OCI-M2 (cell line): ENCODE data around the gene ZNF346.

Source experiments
- DNase-seq: peaks from one replicate; lab custom pipeline; 2025; ENCODE audit not compliant: unreplicated experiment; lab: John Stamatoyannopoulos, UW

ZNF346 gene

DNA sequence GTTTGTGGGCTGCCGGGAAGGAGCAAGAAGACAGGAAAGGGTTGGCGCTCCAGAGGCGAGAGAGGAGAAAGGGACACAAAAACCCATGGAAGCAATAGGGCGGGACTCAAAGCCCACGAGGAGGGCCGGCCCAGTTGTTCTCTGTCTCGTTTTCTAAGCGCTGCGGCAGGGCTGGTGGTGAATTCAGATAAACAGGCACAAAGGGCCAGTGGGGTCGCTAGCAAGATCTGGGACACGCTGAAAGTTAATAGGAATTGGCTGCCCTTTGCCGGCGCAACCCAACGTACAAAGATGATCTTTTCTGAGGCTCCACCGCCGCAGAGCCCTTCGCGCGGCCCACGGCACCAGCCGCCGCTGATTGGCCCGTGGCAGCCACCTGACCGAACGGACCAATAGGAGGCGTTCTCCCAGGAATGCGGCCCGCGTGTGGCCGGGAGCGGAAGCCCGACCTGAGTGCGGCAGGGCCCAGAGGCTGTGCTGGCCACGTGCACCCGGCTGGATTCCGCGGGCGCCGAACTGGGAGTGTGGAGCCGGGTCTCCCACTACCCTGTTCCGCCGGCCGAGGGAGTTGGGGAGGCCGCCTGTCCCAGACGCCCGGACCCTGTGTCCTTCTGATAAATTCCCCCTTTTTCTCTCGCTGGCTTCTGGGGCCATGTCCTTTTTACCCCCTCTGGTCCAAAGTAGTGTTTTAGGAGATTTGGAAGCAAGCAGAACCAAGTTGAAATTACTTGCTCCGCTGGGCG lies 94.3 kb downstream of the ZNF346 start:
- DNase-seq: no peak

DNA sequence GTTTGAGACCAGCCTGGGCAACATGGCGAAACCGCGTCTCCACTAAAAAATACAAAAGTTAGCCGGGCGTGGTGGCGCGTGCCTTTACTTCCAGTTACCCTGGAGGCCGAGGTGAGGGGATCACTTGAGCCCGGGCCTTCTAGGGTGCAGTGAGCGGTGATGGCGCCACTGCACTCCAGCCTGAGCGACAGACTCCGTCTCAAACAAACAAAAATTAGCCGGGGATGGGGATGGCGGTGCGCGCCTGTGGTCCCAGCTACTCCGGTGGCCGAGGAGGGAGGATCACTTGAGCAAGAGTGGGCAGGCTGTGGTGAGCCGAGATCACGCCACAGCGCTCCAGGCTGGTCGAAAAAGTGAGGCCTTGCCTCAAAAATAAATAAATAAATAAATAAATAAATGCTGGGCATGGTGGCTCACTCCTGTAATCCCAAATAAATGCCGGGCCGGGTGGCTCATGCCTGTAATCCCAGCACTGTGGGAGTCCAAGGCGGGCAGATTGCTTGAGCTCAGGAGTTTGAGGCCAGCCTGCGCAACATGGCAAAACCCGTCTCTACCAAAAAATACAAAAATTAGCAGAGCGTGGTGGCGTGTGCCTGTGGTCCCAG lies 95.0 kb downstream of the ZNF346 start:
- no peak for DNase-seq

DNA sequence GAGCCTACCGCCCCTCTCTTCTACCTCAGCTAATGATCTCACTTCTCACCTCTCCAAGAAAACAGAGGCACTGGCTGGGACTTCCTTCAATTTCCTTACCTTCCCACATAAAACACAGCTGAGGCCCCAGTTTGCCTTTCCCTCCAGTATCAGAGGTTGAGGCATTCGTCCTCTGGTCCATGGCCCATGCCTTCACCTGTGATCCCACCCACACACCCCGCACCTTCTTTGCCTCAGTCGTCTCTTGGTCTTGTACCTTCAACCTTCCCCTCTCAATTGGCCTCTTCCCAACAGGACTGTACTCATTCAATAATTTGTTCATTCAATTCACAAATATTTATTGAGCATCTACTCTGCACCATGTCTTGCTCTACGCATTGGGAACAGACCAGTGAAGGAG lies 100.1 kb downstream of the ZNF346 start:
- no peak for DNase-seq

DNA sequence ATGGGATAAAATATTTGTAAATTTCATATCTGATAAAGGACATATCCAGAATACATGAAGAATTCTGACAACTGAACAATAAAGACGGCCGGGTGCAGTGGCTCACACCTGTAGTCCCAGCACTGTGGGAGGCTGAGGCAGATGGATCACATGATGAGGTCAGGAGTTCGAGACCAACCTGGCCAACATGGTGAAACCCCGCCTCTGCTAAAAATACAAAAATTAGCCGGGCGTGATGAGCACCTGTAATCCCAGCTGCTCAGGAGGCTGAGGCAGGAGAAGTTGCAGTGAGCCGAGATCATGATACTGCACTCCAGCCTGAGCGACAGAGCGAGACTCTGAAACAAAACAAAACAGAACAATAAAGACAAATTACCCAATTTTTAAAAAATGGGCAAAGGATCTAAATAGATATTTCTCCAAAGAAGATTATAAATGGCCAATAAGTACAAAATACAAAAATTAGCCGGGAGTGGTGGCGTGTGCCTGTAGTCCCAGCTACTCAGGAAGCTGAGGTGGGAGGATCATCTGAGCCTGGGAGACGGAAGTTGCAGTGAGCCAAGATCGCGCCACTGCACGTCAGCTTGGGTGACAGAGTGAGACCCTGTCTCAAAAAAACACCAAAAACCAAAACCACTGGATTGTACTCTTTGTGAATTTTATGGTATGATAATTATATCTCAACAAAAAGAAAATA lies 101.4 kb downstream of the ZNF346 start:
- no peak for DNase-seq

DNA sequence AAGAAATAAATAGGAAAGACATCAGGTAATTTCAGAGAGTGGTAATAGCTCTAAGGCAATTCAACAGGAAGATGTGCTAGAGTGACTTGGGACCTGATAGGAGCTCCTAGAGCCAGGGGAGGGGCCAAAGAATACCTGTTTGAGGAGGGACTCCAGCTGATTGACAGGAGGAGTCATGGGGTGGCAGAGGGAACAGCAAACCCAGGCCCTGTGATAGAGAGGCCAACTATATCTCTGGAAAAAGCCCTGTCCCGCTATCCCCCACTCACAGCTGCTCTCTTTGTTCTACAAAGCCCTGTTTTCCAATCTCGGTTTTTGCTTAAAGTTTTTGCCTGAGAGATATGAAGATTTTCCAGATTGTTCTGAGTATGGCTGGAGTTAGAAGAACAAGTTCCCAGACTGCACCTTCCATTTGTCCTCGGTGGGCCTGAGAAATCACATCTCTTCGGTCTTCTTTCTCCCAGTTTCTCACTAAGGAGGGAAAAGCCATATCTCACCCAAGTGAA lies 102.0 kb downstream of the ZNF346 start:
- no peak for DNase-seq

DNA sequence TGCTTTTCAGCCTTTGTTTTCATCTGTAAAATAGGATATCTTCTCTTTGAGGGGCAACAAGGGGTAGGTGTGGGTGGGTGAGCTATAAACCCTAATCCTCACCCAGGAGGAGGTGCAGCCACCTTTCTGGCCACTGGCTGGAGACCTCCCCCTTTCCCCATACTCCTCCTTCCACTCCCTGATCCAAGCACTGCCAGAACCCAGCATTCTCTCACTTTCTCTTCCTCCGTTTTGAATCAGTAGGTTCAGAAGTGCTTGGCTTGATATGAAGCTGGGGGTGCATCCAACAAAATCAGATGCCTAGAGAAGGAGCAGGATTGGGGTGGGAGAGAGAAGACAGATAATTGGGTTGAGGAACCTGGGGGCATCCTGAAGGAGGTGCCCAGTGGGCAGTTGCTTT lies 104.3 kb downstream of the ZNF346 start:
- no peak for DNase-seq

DNA sequence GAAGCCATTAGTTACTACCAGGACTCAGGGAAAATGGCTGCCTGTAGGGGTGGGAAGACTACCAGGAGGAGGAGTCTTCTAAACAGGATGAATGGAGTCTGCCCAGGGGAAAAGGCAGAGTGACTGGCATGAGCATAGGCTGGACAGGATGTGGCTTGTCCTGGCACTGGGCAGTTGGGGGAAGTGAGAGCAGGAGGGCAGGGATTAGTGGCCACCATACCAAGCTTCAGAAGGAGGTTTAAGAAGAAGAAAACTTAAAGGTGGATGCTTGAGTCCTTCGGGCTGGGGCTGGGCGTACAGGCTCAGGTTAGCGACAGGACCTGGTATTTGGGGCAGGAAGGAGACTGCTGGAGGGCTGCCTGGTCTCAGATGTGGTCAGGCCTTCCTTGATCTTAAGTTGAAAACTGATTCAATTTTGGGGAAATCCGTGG lies 106.1 kb downstream of the ZNF346 start:
- no peak for DNase-seq

DNA sequence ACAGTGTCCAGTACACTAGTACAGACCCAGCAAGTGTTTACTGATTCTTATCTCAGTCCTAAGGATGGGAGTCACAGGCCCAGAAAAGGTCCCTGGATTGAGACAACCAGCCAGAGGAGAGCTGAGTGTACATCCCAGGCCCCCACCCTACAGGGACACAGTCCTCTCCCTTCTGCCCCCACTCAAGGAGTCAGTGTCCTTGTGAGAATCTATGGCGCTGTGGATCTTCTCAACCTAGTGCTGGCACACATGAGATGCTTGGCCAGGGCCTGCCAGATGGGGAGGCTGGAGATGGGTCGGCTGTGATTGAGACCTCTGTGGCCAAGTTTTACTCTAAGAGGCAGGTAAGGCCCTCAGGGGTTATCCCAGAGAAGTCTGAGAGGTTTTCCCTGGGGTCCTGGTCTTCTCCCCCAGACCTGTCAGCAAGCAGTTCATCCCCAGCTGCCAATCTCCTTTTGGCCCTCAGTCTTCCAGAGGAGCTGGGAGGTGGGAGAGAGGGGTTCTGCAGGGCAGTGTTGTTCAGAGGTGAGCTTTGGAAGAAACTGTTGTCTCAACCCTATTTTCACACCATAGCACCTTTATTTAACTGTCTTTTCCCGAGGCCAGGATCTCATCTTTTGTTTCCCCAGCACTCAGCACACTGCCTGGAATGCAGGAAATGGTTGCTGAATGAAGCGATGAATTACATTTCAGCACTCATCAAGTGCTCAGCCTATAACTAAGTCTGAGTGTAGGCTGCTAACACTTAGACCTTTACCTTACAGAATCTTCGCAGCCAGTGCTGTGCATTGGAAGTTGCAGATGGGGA lies 107.9 kb downstream of the ZNF346 start:
- DNase-seq: no peak
